ENCODE measurements around the gene CHERP. TPM values are rescaled to one million over a fixed set of nuclear protein-coding genes. Genes with fewer than 3 reads are reported as not detected.
A peak's percentile ranks its signal among the peaks of the same experiment; 100 is the strongest.

The CHERP gene
- total RNA-seq, 1 donor from 2014 or later = 82.3 TPM

GRCh38 chr19:16584248-16585093 lies 42.2 kb upstream of the CHERP start:
- DNase-seq (ENCODE audit: low spot score) = peak; percentile 88
- intact Hi-C loops (cut with micrococcal nuclease) = loop anchor here (1.0 kb wide), 4 partner anchors 10 to 88 kb away; partner anchors contain the start of genes C19orf44, CALR3, CHERP and MED26
- peaks cover 66% of the 10 kb centered on the region for H3K4me1 Mint-ChIP-seq (ENCODE audit: low read depth)
- H3K9me3 Mint-ChIP-seq = no peaks in the 10 kb centered on the region
- H3K27ac Mint-ChIP-seq = peak overlapping the region; percentile 90
- peaks cover 11% of the 10 kb centered on the region for H3K36me3 Mint-ChIP-seq (ENCODE audit: low read depth)
- peak overlapping the region; percentile 77 for H3K4me3 Mint-ChIP-seq (ENCODE audit: low read depth)
- H3K27me3 Mint-ChIP-seq (ENCODE audit: low read depth) = no peaks in the 10 kb centered on the region

GRCh38 chr19:16582486-16583261 lies 40.4 kb upstream of the CHERP start:
- Mint-ChIP-seq H3K27ac (peak overlapping the region; percentile 38), H3K27me3 (ENCODE audit: low read depth) (no peaks in the 10 kb centered on the region), H3K4me3 (ENCODE audit: low read depth) (peak overlapping the region; percentile 33), H3K4me1 (ENCODE audit: low read depth) (peaks cover 51% of the 10 kb centered on the region), H3K9me3 (no peaks in the 10 kb centered on the region), H3K36me3 (ENCODE audit: low read depth) (peaks cover 17% of the 10 kb centered on the region)
- intact Hi-C loops (cut with micrococcal nuclease) = no loop called here
- DNase-seq (ENCODE audit: low spot score) = no peak

- intact Hi-C loops (cut with micrococcal nuclease) = no loop called here
These were observed 39.7 kb upstream of the CHERP start for GRCh38 chr19:16581971-16582343.

GRCh38 chr19:16581145-16581970 lies 39.1 kb upstream of the CHERP start:
- intact Hi-C loops (cut with micrococcal nuclease) = no loop called here
- Mint-ChIP-seq H3K9me3 (no peaks in the 10 kb centered on the region), H3K4me3 (ENCODE audit: low read depth) (no peak overlapping the region), H3K4me1 (ENCODE audit: low read depth) (peaks cover 39% of the 10 kb centered on the region), H3K27me3 (ENCODE audit: low read depth) (no peaks in the 10 kb centered on the region), H3K27ac (peak overlapping the region; percentile 62), H3K36me3 (ENCODE audit: low read depth) (peaks cover 22% of the 10 kb centered on the region)
- DNase-seq (ENCODE audit: low spot score) = no peak

More at GRCh38 chr19:16581971-16582343, 39.7 kb upstream of the CHERP start:
- no peaks in the 10 kb centered on the region for H3K27me3 Mint-ChIP-seq (ENCODE audit: low read depth)
- peaks cover 45% of the 10 kb centered on the region for H3K4me1 Mint-ChIP-seq (ENCODE audit: low read depth)
- no peak overlapping the region for H3K4me3 Mint-ChIP-seq (ENCODE audit: low read depth)
- H3K9me3 Mint-ChIP-seq = no peaks in the 10 kb centered on the region
- H3K36me3 Mint-ChIP-seq (ENCODE audit: low read depth) = peaks cover 20% of the 10 kb centered on the region
- DNase-seq (ENCODE audit: low spot score) = no peak
- peak overlapping the region; percentile 62 for H3K27ac Mint-ChIP-seq

DNA sequence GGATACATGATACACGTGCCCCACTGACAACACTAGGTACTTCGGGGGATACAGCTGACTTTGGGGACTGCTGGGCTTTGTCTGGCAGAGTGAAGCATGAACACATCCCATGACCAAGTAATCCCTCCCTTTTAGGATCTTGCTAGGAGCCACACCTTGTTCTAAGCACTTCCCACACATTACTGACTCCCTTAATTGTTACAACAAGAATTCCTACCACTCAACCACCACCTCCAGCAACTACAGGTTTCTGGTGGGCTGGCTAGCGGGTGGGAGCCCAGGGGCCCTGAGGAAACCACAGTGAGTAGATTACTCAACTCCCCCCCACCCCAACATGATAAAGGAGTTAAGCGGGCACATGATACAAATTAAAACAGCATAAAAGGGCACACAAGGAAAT lies 37.1 kb upstream of the CHERP start:
- Mint-ChIP-seq H3K9me3 (no peaks in the 10 kb centered on the region), H3K4me3 (ENCODE audit: low read depth) (no peak overlapping the region), H3K36me3 (ENCODE audit: low read depth) (peaks cover 32% of the 10 kb centered on the region), H3K4me1 (ENCODE audit: low read depth) (peaks cover 27% of the 10 kb centered on the region), H3K27ac (peak overlapping the region; percentile 53), H3K27me3 (ENCODE audit: low read depth) (no peaks in the 10 kb centered on the region)
- intact Hi-C loops (cut with micrococcal nuclease) = no loop called here
- DNase-seq (ENCODE audit: low spot score) = no peak

- Mint-ChIP-seq H3K27ac (no peak overlapping the region), H3K27me3 (ENCODE audit: low read depth) (no peaks in the 10 kb centered on the region), H3K9me3 (no peaks in the 10 kb centered on the region), H3K4me3 (ENCODE audit: low read depth) (no peak overlapping the region), H3K4me1 (ENCODE audit: low read depth) (peaks cover 23% of the 10 kb centered on the region), H3K36me3 (ENCODE audit: low read depth) (peaks cover 44% of the 10 kb centered on the region)
- no peak for DNase-seq (ENCODE audit: low spot score)
- intact Hi-C loops (cut with micrococcal nuclease) = no loop called here
These were observed 35.3 kb upstream of the CHERP start for GRCh38 chr19:16577531-16577985.

GRCh38 chr19:16576690-16577530 lies 34.7 kb upstream of the CHERP start:
- Mint-ChIP-seq H3K27me3 (ENCODE audit: low read depth) (no peaks in the 10 kb centered on the region), H3K27ac (no peak overlapping the region), H3K9me3 (no peaks in the 10 kb centered on the region), H3K36me3 (ENCODE audit: low read depth) (peaks cover 48% of the 10 kb centered on the region), H3K4me1 (ENCODE audit: low read depth) (peaks cover 22% of the 10 kb centered on the region), H3K4me3 (ENCODE audit: low read depth) (no peak overlapping the region)
- DNase-seq (ENCODE audit: low spot score) = no peak
- intact Hi-C loops (cut with micrococcal nuclease) = no loop called here

- Mint-ChIP-seq H3K4me1 (ENCODE audit: low read depth) (peaks cover 25% of the 10 kb centered on the region), H3K36me3 (ENCODE audit: low read depth) (peaks cover 51% of the 10 kb centered on the region), H3K4me3 (ENCODE audit: low read depth) (no peak overlapping the region), H3K9me3 (no peaks in the 10 kb centered on the region), H3K27me3 (ENCODE audit: low read depth) (no peaks in the 10 kb centered on the region), H3K27ac (no peak overlapping the region)
- intact Hi-C loops (cut with micrococcal nuclease) = no loop called here
- DNase-seq (ENCODE audit: low spot score) = no peak
These were observed 33.8 kb upstream of the CHERP start for GRCh38 chr19:16575861-16576689.

DNA sequence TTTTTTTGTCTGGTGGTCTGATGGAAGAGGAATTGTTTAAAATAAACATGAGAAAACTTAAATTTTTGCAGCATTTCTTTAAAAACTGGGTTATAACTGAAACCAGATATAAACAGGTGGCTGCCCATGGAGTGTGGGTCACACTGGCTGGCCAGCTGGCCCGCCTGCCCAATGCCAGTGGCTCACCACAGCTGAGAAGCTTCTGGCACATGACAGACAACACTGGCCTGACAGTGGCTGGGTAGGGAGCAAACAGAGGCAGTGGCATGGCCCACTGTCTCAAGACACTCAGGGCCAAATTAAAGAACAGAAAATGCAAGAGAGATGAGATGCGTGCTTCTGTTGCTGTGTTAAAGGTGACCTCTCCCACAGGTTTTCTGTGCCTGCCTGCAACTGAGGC lies 33.0 kb upstream of the CHERP start:
- Mint-ChIP-seq H3K4me3 (ENCODE audit: low read depth) (no peak overlapping the region), H3K36me3 (ENCODE audit: low read depth) (peaks cover 53% of the 10 kb centered on the region), H3K27me3 (ENCODE audit: low read depth) (no peaks in the 10 kb centered on the region), H3K4me1 (ENCODE audit: low read depth) (peaks cover 32% of the 10 kb centered on the region), H3K9me3 (no peaks in the 10 kb centered on the region), H3K27ac (no peak overlapping the region)
- DNase-seq (ENCODE audit: low spot score) = no peak
- intact Hi-C loops (cut with micrococcal nuclease) = no loop called here

- Mint-ChIP-seq H3K4me1 (ENCODE audit: low read depth) (peaks cover 39% of the 10 kb centered on the region), H3K27ac (peak overlapping the region; percentile 21), H3K36me3 (ENCODE audit: low read depth) (peaks cover 67% of the 10 kb centered on the region), H3K9me3 (no peaks in the 10 kb centered on the region), H3K4me3 (ENCODE audit: low read depth) (peak overlapping the region; percentile 97), H3K27me3 (ENCODE audit: low read depth) (no peaks in the 10 kb centered on the region)
- intact Hi-C loops (cut with micrococcal nuclease) = loop anchor here (5.0 kb wide), 1 partner anchor 77 kb away; the partner anchor contains the start of genes C19orf44 and CALR3
- DNase-seq (ENCODE audit: low spot score) = no peak
These were observed 31.7 kb upstream of the CHERP start for GRCh38 chr19:16573925-16574324.

DNA sequence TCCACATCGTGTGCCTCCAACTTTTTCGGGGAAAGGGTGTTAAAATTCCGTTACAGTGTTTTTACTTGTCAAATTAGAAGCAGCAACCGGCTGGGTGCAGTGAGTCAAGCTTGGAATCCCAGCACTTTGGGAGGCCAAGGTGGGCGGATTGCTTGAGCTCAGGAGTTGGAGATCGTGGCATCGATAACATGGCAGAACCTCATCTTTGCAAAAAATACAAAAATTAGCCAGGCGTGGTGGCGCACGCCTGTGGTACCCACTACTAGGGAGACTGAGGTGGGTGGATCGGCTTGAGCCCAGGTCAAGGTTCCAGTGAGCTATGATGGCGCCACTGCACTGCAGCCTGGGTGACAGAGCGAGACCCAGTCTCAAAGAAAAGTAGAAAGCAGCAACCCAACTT lies 31.1 kb upstream of the CHERP start:
- DNase-seq (ENCODE audit: low spot score) = no peak
- intact Hi-C loops (cut with micrococcal nuclease) = loop anchor here (5.0 kb wide), 1 partner anchor 76 kb away; the partner anchor contains the start of genes C19orf44 and CALR3
- Mint-ChIP-seq H3K9me3 (no peaks in the 10 kb centered on the region), H3K27ac (peak overlapping the region; percentile 93), H3K4me3 (ENCODE audit: low read depth) (peak overlapping the region; percentile 97), H3K4me1 (ENCODE audit: low read depth) (peaks cover 37% of the 10 kb centered on the region), H3K36me3 (ENCODE audit: low read depth) (peaks cover 66% of the 10 kb centered on the region), H3K27me3 (ENCODE audit: low read depth) (no peaks in the 10 kb centered on the region)

Data from activated T-helper 2 cell treated with anti-CD3 and anti-CD28 coated beads, Interferon-gamma antibody, Interleukin-2, Interleukin-4, amounts not matched to agents 10 μg/mL and 5 μg/mL and 100 μg/mL, durations not matched to agents 14 hours and 24 hours and 36 hours (primary cell).